OCI-LY7 (cell line): ENCODE results near the gene C10orf62.

ENCODE experiments used
- EZH2phosphoT487 ChIP-seq: fragments of 200-600 bp; sonication (generic); IDR thresholded peaks from 2 replicates; pipeline ENCODE4 v1.6.1; 2018; ENCODE audit warnings: low read depth, borderline replicate concordance, mild to moderate bottlenecking, mixed run types, antibody characterized with exemption, low read length, moderate library complexity, mixed read lengths
- TF ChIP-seq, protein P1 (sequence below): fragments of 200-600 bp; sonication (generic); conservative IDR thresholded peaks from 2 replicates; pipeline ENCODE4 v1.5.1; 2014; ENCODE audit warnings: mild to moderate bottlenecking, antibody characterized with exemption, low read length, moderate library complexity, mixed read lengths

GRCh38 chr10:97573021-97573420 lies 16.5 kb upstream of the C10orf62 start:
- TF ChIP-seq, protein P1, sequence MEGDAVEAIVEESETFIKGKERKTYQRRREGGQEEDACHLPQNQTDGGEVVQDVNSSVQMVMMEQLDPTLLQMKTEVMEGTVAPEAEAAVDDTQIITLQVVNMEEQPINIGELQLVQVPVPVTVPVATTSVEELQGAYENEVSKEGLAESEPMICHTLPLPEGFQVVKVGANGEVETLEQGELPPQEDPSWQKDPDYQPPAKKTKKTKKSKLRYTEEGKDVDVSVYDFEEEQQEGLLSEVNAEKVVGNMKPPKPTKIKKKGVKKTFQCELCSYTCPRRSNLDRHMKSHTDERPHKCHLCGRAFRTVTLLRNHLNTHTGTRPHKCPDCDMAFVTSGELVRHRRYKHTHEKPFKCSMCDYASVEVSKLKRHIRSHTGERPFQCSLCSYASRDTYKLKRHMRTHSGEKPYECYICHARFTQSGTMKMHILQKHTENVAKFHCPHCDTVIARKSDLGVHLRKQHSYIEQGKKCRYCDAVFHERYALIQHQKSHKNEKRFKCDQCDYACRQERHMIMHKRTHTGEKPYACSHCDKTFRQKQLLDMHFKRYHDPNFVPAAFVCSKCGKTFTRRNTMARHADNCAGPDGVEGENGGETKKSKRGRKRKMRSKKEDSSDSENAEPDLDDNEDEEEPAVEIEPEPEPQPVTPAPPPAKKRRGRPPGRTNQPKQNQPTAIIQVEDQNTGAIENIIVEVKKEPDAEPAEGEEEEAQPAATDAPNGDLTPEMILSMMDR = no peak
- no peak for TF ChIP-seq EZH2phosphoT487
